ENCODE results near the gene OR10G3.
"Not testable (repeated sequence)": the region's sequence is repeated elsewhere in the genome, so short reads cannot be mapped to it uniquely, and the experiment has no call there.

Gene OR10G3

GRCh38 chr14:21614240-21614639 is 34.4 kb upstream of the OR10G3 start:
- no peaks in the 10 kb centered on the region for H4K20me1 ChIP-seq (ENCODE audit: insufficient read depth, low read length, poor library complexity, severe bottlenecking)
- H3K36me3 ChIP-seq (ENCODE audit: insufficient read depth, low read length), result no peaks in the 10 kb centered on the region
- no peak overlapping the region for H3K9ac ChIP-seq (ENCODE audit: low read depth, low read length, poor library complexity, severe bottlenecking)
- H2AFZ ChIP-seq (ENCODE audit: low read length), result no peak overlapping the region
- TF ChIP-seq, protein P1, sequence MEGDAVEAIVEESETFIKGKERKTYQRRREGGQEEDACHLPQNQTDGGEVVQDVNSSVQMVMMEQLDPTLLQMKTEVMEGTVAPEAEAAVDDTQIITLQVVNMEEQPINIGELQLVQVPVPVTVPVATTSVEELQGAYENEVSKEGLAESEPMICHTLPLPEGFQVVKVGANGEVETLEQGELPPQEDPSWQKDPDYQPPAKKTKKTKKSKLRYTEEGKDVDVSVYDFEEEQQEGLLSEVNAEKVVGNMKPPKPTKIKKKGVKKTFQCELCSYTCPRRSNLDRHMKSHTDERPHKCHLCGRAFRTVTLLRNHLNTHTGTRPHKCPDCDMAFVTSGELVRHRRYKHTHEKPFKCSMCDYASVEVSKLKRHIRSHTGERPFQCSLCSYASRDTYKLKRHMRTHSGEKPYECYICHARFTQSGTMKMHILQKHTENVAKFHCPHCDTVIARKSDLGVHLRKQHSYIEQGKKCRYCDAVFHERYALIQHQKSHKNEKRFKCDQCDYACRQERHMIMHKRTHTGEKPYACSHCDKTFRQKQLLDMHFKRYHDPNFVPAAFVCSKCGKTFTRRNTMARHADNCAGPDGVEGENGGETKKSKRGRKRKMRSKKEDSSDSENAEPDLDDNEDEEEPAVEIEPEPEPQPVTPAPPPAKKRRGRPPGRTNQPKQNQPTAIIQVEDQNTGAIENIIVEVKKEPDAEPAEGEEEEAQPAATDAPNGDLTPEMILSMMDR (conservative IDR thresholded peaks at IDR 0.05; ENCODE audit: low read length), result no peak
- no peak for TF ChIP-seq EZH2phosphoT487 (IDR thresholded peaks at IDR 0.05; ENCODE audit: borderline replicate concordance)
- H3K9me3 ChIP-seq (ENCODE audit: insufficient read depth, low read depth, low read length), result no peaks in the 10 kb centered on the region
- no peak overlapping the region for H3K4me3 ChIP-seq (ENCODE audit: low read length, poor library complexity, severe bottlenecking)
- H3K9me2 ChIP-seq (replicated peaks; ENCODE audit: low read depth, low read length), result no peaks in the 10 kb centered on the region
- H3K79me2 ChIP-seq (ENCODE audit: insufficient read depth, low read length), result no peaks in the 10 kb centered on the region
- H3K4me1 ChIP-seq (ENCODE audit: insufficient read depth, low read length, poor library complexity, severe bottlenecking), result no peaks in the 10 kb centered on the region
- no peaks in the 10 kb centered on the region for H3K27me3 ChIP-seq (ENCODE audit: insufficient read depth, low read length, poor library complexity, severe bottlenecking)
- no peak overlapping the region for H3K4me2 ChIP-seq (ENCODE audit: low read depth, low read length, poor library complexity, severe bottlenecking)
- H3F3A ChIP-seq (ENCODE audit: low read depth), result no peaks in the 10 kb centered on the region

- Histone ChIP-seq H3K4me1 (ENCODE audit: insufficient read depth, low read length, poor library complexity, severe bottlenecking) (no peaks in the 10 kb centered on the region), H3F3A (ENCODE audit: low read depth) (no peaks in the 10 kb centered on the region), H3K4me3 (ENCODE audit: low read length, poor library complexity, severe bottlenecking) (no peak overlapping the region), H3K9me2 (replicated peaks; ENCODE audit: low read depth, low read length) (no peaks in the 10 kb centered on the region), H2AFZ (ENCODE audit: low read length) (no peak overlapping the region), H3K9ac (ENCODE audit: low read depth, low read length, poor library complexity, severe bottlenecking) (no peak overlapping the region), H3K36me3 (ENCODE audit: insufficient read depth, low read length) (no peaks in the 10 kb centered on the region), H4K20me1 (ENCODE audit: insufficient read depth, low read length, poor library complexity, severe bottlenecking) (no peaks in the 10 kb centered on the region), H3K79me2 (ENCODE audit: insufficient read depth, low read length) (no peaks in the 10 kb centered on the region), H3K9me3 (ENCODE audit: insufficient read depth, low read depth, low read length) (no peaks in the 10 kb centered on the region), H3K27me3 (ENCODE audit: insufficient read depth, low read length, poor library complexity, severe bottlenecking) (no peaks in the 10 kb centered on the region), H3K4me2 (ENCODE audit: low read depth, low read length, poor library complexity, severe bottlenecking) (no peak overlapping the region)
- TF ChIP-seq EZH2phosphoT487 (IDR thresholded peaks at IDR 0.05; ENCODE audit: borderline replicate concordance), result no peak
- TF ChIP-seq, protein P1 (conservative IDR thresholded peaks at IDR 0.05; ENCODE audit: low read length), result no peak
These were observed 32.4 kb upstream of the OR10G3 start for GRCh38 chr14:21612324-21612723.

- not testable (repeated sequence) for H3K4me2 ChIP-seq (ENCODE audit: low read depth, low read length, poor library complexity, severe bottlenecking); H3K4me3 ChIP-seq (ENCODE audit: low read length, poor library complexity, severe bottlenecking); H3F3A ChIP-seq (ENCODE audit: low read depth); H2AFZ ChIP-seq (ENCODE audit: low read length); H3K4me1 ChIP-seq (ENCODE audit: insufficient read depth, low read length, poor library complexity, severe bottlenecking); H3K9me3 ChIP-seq (ENCODE audit: insufficient read depth, low read depth, low read length); H3K36me3 ChIP-seq (ENCODE audit: insufficient read depth, low read length); H3K27me3 ChIP-seq (ENCODE audit: insufficient read depth, low read length, poor library complexity, severe bottlenecking); H4K20me1 ChIP-seq (ENCODE audit: insufficient read depth, low read length, poor library complexity, severe bottlenecking); H3K79me2 ChIP-seq (ENCODE audit: insufficient read depth, low read length); H3K9ac ChIP-seq (ENCODE audit: low read depth, low read length, poor library complexity, severe bottlenecking); H3K9me2 ChIP-seq (replicated peaks; ENCODE audit: low read depth, low read length)
These were observed 22.3 kb upstream of the OR10G3 start for GRCh38 chr14:21602181-21602580.

- Histone ChIP-seq H3K4me2 (ENCODE audit: low read depth, low read length, poor library complexity, severe bottlenecking) (no peak overlapping the region), H3K4me3 (ENCODE audit: low read length, poor library complexity, severe bottlenecking) (no peak overlapping the region), H3K9me3 (ENCODE audit: insufficient read depth, low read depth, low read length) (no peaks in the 10 kb centered on the region), H3K4me1 (ENCODE audit: insufficient read depth, low read length, poor library complexity, severe bottlenecking) (no peaks in the 10 kb centered on the region), H4K20me1 (ENCODE audit: insufficient read depth, low read length, poor library complexity, severe bottlenecking) (no peaks in the 10 kb centered on the region), H3K79me2 (ENCODE audit: insufficient read depth, low read length) (no peaks in the 10 kb centered on the region), H2AFZ (ENCODE audit: low read length) (no peak overlapping the region), H3K36me3 (ENCODE audit: insufficient read depth, low read length) (no peaks in the 10 kb centered on the region), H3F3A (ENCODE audit: low read depth) (no peaks in the 10 kb centered on the region), H3K9me2 (replicated peaks; ENCODE audit: low read depth, low read length) (no peaks in the 10 kb centered on the region; the same call in 1 of the 2 replicates), H3K27me3 (ENCODE audit: insufficient read depth, low read length, poor library complexity, severe bottlenecking) (no peaks in the 10 kb centered on the region), H3K9ac (ENCODE audit: low read depth, low read length, poor library complexity, severe bottlenecking) (no peak overlapping the region)
- no peak for TF ChIP-seq EZH2phosphoT487 (IDR thresholded peaks at IDR 0.05; ENCODE audit: borderline replicate concordance)
- TF ChIP-seq, protein P1 (conservative IDR thresholded peaks at IDR 0.05; ENCODE audit: low read length), result no peak
These were observed 9.4 kb upstream of the OR10G3 start for GRCh38 chr14:21589317-21589716.

Data from Loucy (cell line).